NB4 (cell line): ENCODE measurements around the gene PTPRD.

Experiments used
- CTCF ChIP-seq: IDR thresholded peaks from one replicate; pipeline ENCODE4 v1.5.1; 2012; ENCODE audit warnings: low read depth, low read length
- MAX ChIP-seq: IDR thresholded peaks from 2 replicates; pipeline ENCODE4 v1.6.1; 2011; ENCODE audit warnings: low read depth, low read length
- MYC ChIP-seq: IDR thresholded peaks from 2 replicates; pipeline ENCODE4 v1.6.1; 2011; ENCODE audit warnings: low read depth, low read length
- POLR2A ChIP-seq: IDR thresholded peaks from 2 replicates; pipeline ENCODE4 v1.6.1; 2011; ENCODE audit warnings: mild to moderate bottlenecking; ENCODE audit not compliant: insufficient read length; ENCODE audit errors: extremely low read depth

GRCh38 chr9:8315211-8315610, 2297.6 kb downstream of the PTPRD start:
- TF ChIP-seq CTCF (no peak), POLR2A (no peak), MAX (no peak), MYC (no peak)
